HG02973 (cell line): ENCODE results near the gene CCDC24.

ENCODE experiments used
- ATAC-seq: cut with Tn5 transposase; IDR thresholded peaks from one replicate; pipeline ENCODE4 v1.9.1; 2021; ENCODE audit warnings: moderate library complexity; ENCODE audit not compliant: unreplicated experiment

The CCDC24 gene

GRCh38 chr1:44036409-44037139 lies 45.2 kb downstream of the CCDC24 start:
- no peak for ATAC-seq

GRCh38 chr1:44037154-44037553 lies 45.8 kb downstream of the CCDC24 start:
- ATAC-seq, result no peak

- no peak for ATAC-seq
Measured at GRCh38 chr1:44038876-44039657, 47.7 kb downstream of the CCDC24 start.

- ATAC-seq, result no peak
Measured at GRCh38 chr1:44040418-44040817, 49.0 kb downstream of the CCDC24 start.

GRCh38 chr1:44040846-44041245 lies 49.4 kb downstream of the CCDC24 start:
- ATAC-seq, result no peak

DNA sequence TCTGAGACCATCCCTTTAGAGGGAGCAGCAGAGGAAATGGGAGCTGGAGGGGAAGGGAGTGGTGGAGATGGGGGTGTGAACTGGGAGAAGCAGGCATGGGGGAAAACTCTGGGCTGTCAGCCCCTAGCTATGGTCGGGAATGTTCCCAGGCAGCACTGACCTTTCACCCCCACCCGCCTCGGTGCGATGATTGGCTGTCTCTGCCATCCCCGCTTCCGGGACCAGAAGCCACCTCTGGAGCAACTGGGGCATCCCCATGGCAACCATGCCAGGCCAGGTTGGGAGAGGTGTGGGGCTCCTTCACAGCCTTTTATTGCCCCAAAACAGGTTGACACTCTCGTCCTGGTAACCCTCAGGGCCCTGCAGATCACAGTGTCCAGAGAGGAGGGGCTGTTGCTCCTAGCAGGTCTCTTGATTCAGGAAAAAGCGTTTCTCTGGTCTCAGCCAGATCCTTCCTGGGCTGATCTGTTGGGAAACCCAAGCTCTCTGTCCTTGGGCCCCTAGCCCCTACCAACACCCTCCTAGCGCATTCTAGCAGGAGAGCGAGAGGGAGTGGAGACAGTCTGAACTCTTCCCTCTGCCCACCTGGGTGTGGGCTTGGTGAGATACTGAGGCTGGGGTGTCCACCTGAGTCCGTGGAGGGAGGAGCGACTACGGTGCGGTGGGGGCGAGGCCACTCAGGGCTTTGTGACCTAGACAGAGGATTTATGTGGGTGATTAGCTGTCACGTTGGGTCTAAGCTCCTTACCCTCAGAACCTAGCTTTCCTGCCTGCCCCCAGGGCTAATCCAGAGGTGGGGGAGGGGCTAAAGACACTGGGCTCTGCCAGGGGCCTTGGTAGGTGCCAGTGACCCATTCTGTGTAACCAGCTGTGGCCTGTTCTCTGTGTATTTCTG lies 52.0 kb downstream of the CCDC24 start:
- ATAC-seq, result no peak

GRCh38 chr1:44044071-44044801 lies 52.8 kb downstream of the CCDC24 start:
- ATAC-seq, result no peak

- no peak for ATAC-seq
Measured at GRCh38 chr1:44045064-44045463, 53.7 kb downstream of the CCDC24 start.
